Activated B cell treated with CpG ODN at 0.5 μM for 24 hours (primary cell): ENCODE data around the gene CRYAA. TPM values are rescaled to one million over a fixed set of nuclear protein-coding genes. Genes with fewer than 3 reads are reported as not detected.

Experiments
- ATAC-seq: fragments of 200-7000 bp; cut with Tn5 transposase; one replicate; pipeline ENCODE4 v1.10.0; 2021; ENCODE audit warnings: low read depth, mild to moderate bottlenecking, moderate library complexity
- CTCF ChIA-PET: fragments of 350-600 bp; sonication (Branson Sonifier 250); formaldehyde crosslinking; loops from one replicate; lab custom pipeline; 2021; ENCODE audit warnings: antibody characterized with exemption; lab: Charles Lee
- POLR2A ChIA-PET: fragments of 350-600 bp; sonication (Branson Sonifier 250); formaldehyde crosslinking; loops from one replicate; lab custom pipeline; 2021; ENCODE audit warnings: antibody characterized with exemption; lab: Charles Lee
- DNase-seq: peaks from one replicate; pipeline ENCODE4 v3.0.0; 2022
- H3K27ac Mint-ChIP-seq: one replicate; pipeline ENCODE4 v1.8.0; 2020; ENCODE audit warnings: mixed read lengths
- H3K27me3 Mint-ChIP-seq: one replicate; pipeline ENCODE4 v1.8.0; 2021; ENCODE audit warnings: mixed read lengths
- H3K36me3 Mint-ChIP-seq: one replicate; pipeline ENCODE4 v1.8.0; 2021; ENCODE audit warnings: low read depth, mixed read lengths
- H3K4me1 Mint-ChIP-seq: one replicate; pipeline ENCODE4 v1.8.0; 2021; ENCODE audit warnings: mixed read lengths
- H3K4me3 Mint-ChIP-seq: one replicate; pipeline ENCODE4 v1.8.0; 2020; ENCODE audit warnings: mild to moderate bottlenecking, mixed read lengths
- H3K9me3 Mint-ChIP-seq: one replicate; pipeline ENCODE4 v1.8.0; 2020; ENCODE audit warnings: mixed read lengths
- CTCF ChIP-seq: fragments of 200-600 bp; IDR thresholded peaks from one replicate; pipeline ENCODE4 v1.8.0; 2022; ENCODE audit warnings: antibody characterized with exemption, mild to moderate bottlenecking
- intact Hi-C: fragments of 100-400 bp; cut with micrococcal nuclease; formaldehyde crosslinking; loops from one replicate; pipeline ENCODE4 v1.15.1; 2024
- total RNA-seq: library from RNA; stranded (reverse); gene quantifications from 2 replicates; pipeline ENCODE4 v1.2.3, GENCODE V29; 2022

The CRYAA gene
- total RNA-seq, 1 donor from 2014 or later = not detected

- CTCF ChIA-PET = no interaction called here
- TF ChIP-seq CTCF = no peak
- intact Hi-C loops = no loop called here
- H3K4me3 Mint-ChIP-seq = no peak overlapping the region
- peaks cover 10% of the 10 kb centered on the region for H3K4me1 Mint-ChIP-seq
- H3K9me3 Mint-ChIP-seq = peaks cover 12% of the 10 kb centered on the region
- POLR2A ChIA-PET = no interaction called here
- peaks cover 5% of the 10 kb centered on the region for H3K36me3 Mint-ChIP-seq
- ATAC-seq (no peak), DNase-seq (no peak)
- H3K27me3 Mint-ChIP-seq = peaks cover 12% of the 10 kb centered on the region
- H3K27ac Mint-ChIP-seq = no peak overlapping the region
Measured at GRCh38 chr21:43195121-43196021, 26.6 kb downstream of the CRYAA start.

- DNase-seq (no peak), ATAC-seq (no peak)
- intact Hi-C loops = no loop called here
- CTCF ChIA-PET = no interaction called here
- peaks cover 5% of the 10 kb centered on the region for H3K36me3 Mint-ChIP-seq
- H3K4me1 Mint-ChIP-seq = peaks cover 8% of the 10 kb centered on the region
- POLR2A ChIA-PET = no interaction called here
- no peak overlapping the region for H3K27ac Mint-ChIP-seq
- peaks cover 12% of the 10 kb centered on the region for H3K27me3 Mint-ChIP-seq
- peaks cover 19% of the 10 kb centered on the region for H3K9me3 Mint-ChIP-seq
- no peak for TF ChIP-seq CTCF
- H3K4me3 Mint-ChIP-seq = no peak overlapping the region
Measured at GRCh38 chr21:43196826-43197225, 28.0 kb downstream of the CRYAA start.

- H3K4me1 Mint-ChIP-seq = peaks cover 8% of the 10 kb centered on the region
- no peak for DNase-seq
- H3K27ac Mint-ChIP-seq = no peak overlapping the region
- intact Hi-C loops = no loop called here
- peaks cover 5% of the 10 kb centered on the region for H3K36me3 Mint-ChIP-seq
- ATAC-seq = no peak
- ChIA-PET CTCF (no interaction called here), POLR2A (no interaction called here)
- H3K27me3 Mint-ChIP-seq = peaks cover 12% of the 10 kb centered on the region
- H3K4me3 Mint-ChIP-seq = no peak overlapping the region
- no peak for TF ChIP-seq CTCF
- peaks cover 25% of the 10 kb centered on the region for H3K9me3 Mint-ChIP-seq
Measured at GRCh38 chr21:43198376-43198775, 29.6 kb downstream of the CRYAA start.

GRCh38 chr21:43201491-43201890, 32.7 kb downstream of the CRYAA start:
- no peak for ATAC-seq
- intact Hi-C loops = no loop called here
- CTCF ChIA-PET = no interaction called here
- no peak for TF ChIP-seq CTCF
- Mint-ChIP-seq H3K4me1 (no peaks in the 10 kb centered on the region), H3K36me3 (peaks cover 5% of the 10 kb centered on the region), H3K9me3 (peaks cover 25% of the 10 kb centered on the region), H3K4me3 (no peak overlapping the region), H3K27ac (no peak overlapping the region), H3K27me3 (peaks cover 16% of the 10 kb centered on the region)
- POLR2A ChIA-PET = no interaction called here
- no peak for DNase-seq

- Mint-ChIP-seq H3K27ac (no peak overlapping the region), H3K4me3 (no peak overlapping the region), H3K27me3 (peaks cover 22% of the 10 kb centered on the region), H3K36me3 (peaks cover under 1% of the 10 kb centered on the region), H3K4me1 (no peaks in the 10 kb centered on the region), H3K9me3 (peaks cover 18% of the 10 kb centered on the region)
- no peak for DNase-seq
- ATAC-seq = no peak
- TF ChIP-seq CTCF = no peak
- ChIA-PET CTCF (no interaction called here), POLR2A (no interaction called here)
- intact Hi-C loops = no loop called here
Measured at GRCh38 chr21:43203591-43203990, 34.8 kb downstream of the CRYAA start.
